Measurements from ENCODE around the gene DUSP6. TPM values are rescaled to one million over a fixed set of nuclear protein-coding genes. Genes with fewer than 3 reads are reported as not detected.
"Not testable (repeated sequence)": the region's sequence is repeated elsewhere in the genome, so short reads cannot be mapped to it uniquely, and the experiment has no call there.

DUSP6 gene
- total and polyA plus RNA-seq, 2 experiments from 2014 or later, result 96.1 to 112 TPM

- 96% methylated on average over 10 of the region's 10 CpGs for WGBS, 2 experiments (ENCODE audit: low coverage in 1 of 2, low lambda C conversion rate in 2 of 2, missing lambda C conversion rate in 2 of 2)
- H3K79me2 ChIP-seq (ENCODE audit: insufficient read depth), result peaks cover 23% of the 10 kb centered on the region
- H3K9me3 ChIP-seq (ENCODE audit: low read depth), result no peaks in the 10 kb centered on the region
- H2AFZ ChIP-seq, result no peak overlapping the region
- H3K4me2 ChIP-seq (ENCODE audit: unreplicated experiment), result no peak overlapping the region
- TF ChIP-seq EZH2phosphoT487 (IDR thresholded peaks at IDR 0.05; ENCODE audit: insufficient read depth, low read depth), result no peak
- TF ChIP-seq EZH2 (IDR thresholded peaks at IDR 0.05; ENCODE audit: insufficient read depth, poor library complexity, severe bottlenecking), result no peak
- H3K27ac ChIP-seq, result no peak overlapping the region
- H3K27me3 ChIP-seq (replicated peaks; ENCODE audit: insufficient read depth), result no peaks in the 10 kb centered on the region
- in situ Hi-C loops (cut with MboI), result no loop called here
- H3K9me2 ChIP-seq (ENCODE audit: insufficient read depth), result no peaks in the 10 kb centered on the region
- H3F3A ChIP-seq (ENCODE audit: insufficient read depth), result peaks cover 37% of the 10 kb centered on the region
- no peak overlapping the region for H3K9ac ChIP-seq
- peaks cover 30% of the 10 kb centered on the region for H3K4me1 ChIP-seq (ENCODE audit: insufficient read depth)
- no peak overlapping the region for H3K4me3 ChIP-seq
- no peak for DNase-seq
- H3K36me3 ChIP-seq (ENCODE audit: low read depth), result peaks cover 18% of the 10 kb centered on the region
- peaks cover 5% of the 10 kb centered on the region; the same call in 1 of the 2 replicates for H4K20me1 ChIP-seq (ENCODE audit: insufficient read depth)
These were observed 8.0 kb downstream of the DUSP6 start for GRCh38 chr12:89344043-89344861.

GRCh38 chr12:89343127-89343526, 9.2 kb downstream of the DUSP6 start:
- TF ChIP-seq EZH2phosphoT487 (IDR thresholded peaks at IDR 0.05; ENCODE audit: insufficient read depth, low read depth) (no peak), EZH2 (IDR thresholded peaks at IDR 0.05; ENCODE audit: insufficient read depth, poor library complexity, severe bottlenecking) (no peak)
- H3K36me3 ChIP-seq (ENCODE audit: low read depth), result peaks cover 7% of the 10 kb centered on the region
- no peak overlapping the region for H3K9ac ChIP-seq
- H3K9me2 ChIP-seq (ENCODE audit: insufficient read depth), result no peaks in the 10 kb centered on the region
- H4K20me1 ChIP-seq (ENCODE audit: insufficient read depth), result no peaks in the 10 kb centered on the region
- WGBS, 2 experiments (ENCODE audit: low coverage in 1 of 2, low lambda C conversion rate in 2 of 2, missing lambda C conversion rate in 2 of 2), result 81% methylated on average over 3 of the region's 3 CpGs
- no peak overlapping the region for H3K4me2 ChIP-seq (ENCODE audit: unreplicated experiment)
- in situ Hi-C loops (cut with MboI), result no loop called here
- no peak overlapping the region for H3K4me3 ChIP-seq
- H3K27ac ChIP-seq, result no peak overlapping the region
- no peaks in the 10 kb centered on the region for H3K9me3 ChIP-seq (ENCODE audit: low read depth)
- no peak overlapping the region for H2AFZ ChIP-seq
- H3F3A ChIP-seq (ENCODE audit: insufficient read depth), result peaks cover 26% of the 10 kb centered on the region
- peaks cover 19% of the 10 kb centered on the region for H3K4me1 ChIP-seq (ENCODE audit: insufficient read depth)
- peaks cover 11% of the 10 kb centered on the region for H3K79me2 ChIP-seq (ENCODE audit: insufficient read depth)
- no peaks in the 10 kb centered on the region for H3K27me3 ChIP-seq (replicated peaks; ENCODE audit: insufficient read depth)
- DNase-seq, result no peak

GRCh38 chr12:89340861-89341260, 11.4 kb downstream of the DUSP6 start:
- Histone ChIP-seq H3K9ac (no peak overlapping the region), H4K20me1 (ENCODE audit: insufficient read depth) (no peaks in the 10 kb centered on the region), H2AFZ (no peak overlapping the region), H3K4me2 (ENCODE audit: unreplicated experiment) (no peak overlapping the region), H3K36me3 (ENCODE audit: low read depth) (no peaks in the 10 kb centered on the region), H3F3A (ENCODE audit: insufficient read depth) (peaks cover 5% of the 10 kb centered on the region; the same call in 1 of the 2 replicates), H3K79me2 (ENCODE audit: insufficient read depth) (no peaks in the 10 kb centered on the region), H3K4me3 (no peak overlapping the region), H3K9me2 (ENCODE audit: insufficient read depth) (no peaks in the 10 kb centered on the region), H3K4me1 (ENCODE audit: insufficient read depth) (no peaks in the 10 kb centered on the region), H3K9me3 (ENCODE audit: low read depth) (no peaks in the 10 kb centered on the region), H3K27ac (no peak overlapping the region), H3K27me3 (replicated peaks; ENCODE audit: insufficient read depth) (no peaks in the 10 kb centered on the region)
- TF ChIP-seq EZH2phosphoT487 (IDR thresholded peaks at IDR 0.05; ENCODE audit: insufficient read depth, low read depth) (no peak), EZH2 (IDR thresholded peaks at IDR 0.05; ENCODE audit: insufficient read depth, poor library complexity, severe bottlenecking) (no peak)
- no peak for DNase-seq
- WGBS, 2 experiments (ENCODE audit: low coverage in 1 of 2, low lambda C conversion rate in 2 of 2, missing lambda C conversion rate in 2 of 2), result 96 to 100% methylated on average over 1 of the region's 1 CpG
- in situ Hi-C loops (cut with MboI), result no loop called here

GRCh38 chr12:89339526-89339925, 12.8 kb downstream of the DUSP6 start:
- Histone ChIP-seq H3K4me1 (ENCODE audit: insufficient read depth) (no peaks in the 10 kb centered on the region), H3K9ac (no peak overlapping the region), H3F3A (ENCODE audit: insufficient read depth) (no peaks in the 10 kb centered on the region; the same call in 1 of the 2 replicates), H2AFZ (no peak overlapping the region), H3K27ac (no peak overlapping the region), H4K20me1 (ENCODE audit: insufficient read depth) (no peaks in the 10 kb centered on the region), H3K36me3 (ENCODE audit: low read depth) (no peaks in the 10 kb centered on the region), H3K9me2 (ENCODE audit: insufficient read depth) (no peaks in the 10 kb centered on the region), H3K4me3 (no peak overlapping the region), H3K79me2 (ENCODE audit: insufficient read depth) (no peaks in the 10 kb centered on the region), H3K27me3 (replicated peaks; ENCODE audit: insufficient read depth) (no peaks in the 10 kb centered on the region), H3K4me2 (ENCODE audit: unreplicated experiment) (no peak overlapping the region), H3K9me3 (ENCODE audit: low read depth) (no peaks in the 10 kb centered on the region)
- no peak for DNase-seq
- WGBS, 2 experiments (ENCODE audit: low coverage in 1 of 2, low lambda C conversion rate in 2 of 2, missing lambda C conversion rate in 2 of 2), result 82 to 83% methylated on average over 10 of the region's 10 CpGs
- no peak for TF ChIP-seq EZH2phosphoT487 (IDR thresholded peaks at IDR 0.05; ENCODE audit: insufficient read depth, low read depth)
- TF ChIP-seq EZH2 (IDR thresholded peaks at IDR 0.05; ENCODE audit: insufficient read depth, poor library complexity, severe bottlenecking), result no peak
- in situ Hi-C loops (cut with MboI), result no loop called here

GRCh38 chr12:89337136-89337535, 15.2 kb downstream of the DUSP6 start:
- H4K20me1 ChIP-seq (ENCODE audit: insufficient read depth); H3K9me2 ChIP-seq (ENCODE audit: insufficient read depth); H3K9ac ChIP-seq; H3K27ac ChIP-seq; H3K79me2 ChIP-seq (ENCODE audit: insufficient read depth); H3K4me1 ChIP-seq (ENCODE audit: insufficient read depth); H3K27me3 ChIP-seq (replicated peaks; ENCODE audit: insufficient read depth); in situ Hi-C loops (cut with MboI); H3K4me2 ChIP-seq (ENCODE audit: unreplicated experiment); H2AFZ ChIP-seq; H3K36me3 ChIP-seq (ENCODE audit: low read depth); H3F3A ChIP-seq (ENCODE audit: insufficient read depth); H3K4me3 ChIP-seq; H3K9me3 ChIP-seq (ENCODE audit: low read depth); DNase-seq: not testable (repeated sequence)
- WGBS, 2 experiments (ENCODE audit: low coverage in 1 of 2, low lambda C conversion rate in 2 of 2, missing lambda C conversion rate in 2 of 2), result 62 to 63% methylated on average over 4 of the region's 4 CpGs
